GM04503 (cell line): ENCODE measurements around the gene FAM20B.
A peak's percentile ranks its signal among the peaks of the same experiment; 100 is the strongest.

Experiments
- DNase-seq: peaks from one replicate; pipeline ENCODE4 v3.0.0-alpha.2; 2012; ENCODE audit warnings: low read depth

Gene FAM20B

GRCh38 chr1:179048339-179049124 is 22.8 kb downstream of the FAM20B start:
- no peak for DNase-seq

- no peak for DNase-seq
These were observed 27.1 kb downstream of the FAM20B start for GRCh38 chr1:179052776-179053175.

GRCh38 chr1:179053486-179053885 is 27.8 kb downstream of the FAM20B start:
- DNase-seq: no peak

DNA sequence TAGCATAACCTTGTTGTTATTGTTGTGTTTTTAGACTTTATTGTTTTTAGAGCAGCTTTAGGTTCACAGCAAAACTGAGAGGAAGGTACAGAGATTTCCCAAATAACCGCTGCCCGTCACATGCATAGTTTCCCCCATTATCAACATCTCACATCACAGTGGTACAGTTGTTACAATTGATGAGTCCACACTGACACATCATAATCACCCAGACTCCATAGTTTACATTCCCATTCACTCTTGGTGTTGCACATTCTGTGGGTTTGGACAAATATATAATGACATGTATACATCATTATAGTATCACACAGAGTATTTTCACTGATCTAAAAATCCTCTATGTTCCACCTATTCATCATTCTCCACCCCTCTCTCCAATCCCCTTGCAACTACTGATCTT is 30.2 kb downstream of the FAM20B start:
- DNase-seq: no peak

DNA sequence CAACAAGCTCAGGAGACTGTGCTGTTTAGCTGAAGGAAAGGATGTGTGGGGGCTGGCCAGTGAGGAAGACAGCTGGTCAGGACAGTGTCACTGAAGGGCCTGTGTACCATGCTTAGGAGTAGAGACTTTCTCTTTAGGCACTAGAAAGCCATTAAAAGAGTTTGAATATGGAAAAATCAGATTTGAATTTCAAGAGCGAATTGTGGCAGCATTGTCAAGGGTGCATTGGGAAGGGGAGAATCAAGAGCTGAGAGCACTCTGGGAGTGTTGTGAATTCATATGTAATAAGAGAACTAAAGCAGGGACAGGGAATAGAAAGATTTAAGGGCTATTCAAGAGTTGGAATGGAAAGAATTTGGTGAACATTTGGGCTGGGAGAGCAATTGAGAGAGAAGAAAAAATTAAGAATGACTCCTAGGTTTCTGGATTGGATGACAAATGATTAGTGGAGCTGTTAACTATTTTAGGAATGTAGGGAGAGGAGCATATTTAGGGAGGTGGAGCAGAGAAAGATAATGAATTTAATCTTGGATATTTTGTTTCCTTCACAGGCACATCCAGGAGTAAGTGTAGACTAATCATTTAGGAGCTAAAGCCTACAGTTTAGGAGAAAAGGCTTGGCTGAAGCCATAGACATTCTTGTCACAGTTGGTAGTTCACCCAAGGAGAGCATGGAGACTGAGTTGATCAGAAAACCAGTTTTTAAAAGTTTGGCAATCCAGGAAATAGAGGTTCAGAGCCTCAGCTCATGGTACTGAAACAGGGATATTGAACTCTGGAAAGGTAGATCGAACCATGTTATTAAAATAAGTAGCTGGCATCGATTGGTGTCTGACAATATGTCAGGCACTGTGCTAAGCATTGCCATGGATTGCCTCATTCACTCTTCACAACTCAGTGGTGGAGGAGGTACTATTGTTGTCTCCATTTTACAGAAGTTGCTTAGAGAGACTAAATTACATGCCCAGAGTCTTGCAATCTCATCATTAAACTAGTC is 33.1 kb downstream of the FAM20B start:
- peak; percentile 70 for DNase-seq

- no peak for DNase-seq
These were observed 35.9 kb downstream of the FAM20B start for GRCh38 chr1:179061360-179062282.

- DNase-seq: no peak
These were observed 40.8 kb downstream of the FAM20B start for GRCh38 chr1:179066471-179066870.

DNA sequence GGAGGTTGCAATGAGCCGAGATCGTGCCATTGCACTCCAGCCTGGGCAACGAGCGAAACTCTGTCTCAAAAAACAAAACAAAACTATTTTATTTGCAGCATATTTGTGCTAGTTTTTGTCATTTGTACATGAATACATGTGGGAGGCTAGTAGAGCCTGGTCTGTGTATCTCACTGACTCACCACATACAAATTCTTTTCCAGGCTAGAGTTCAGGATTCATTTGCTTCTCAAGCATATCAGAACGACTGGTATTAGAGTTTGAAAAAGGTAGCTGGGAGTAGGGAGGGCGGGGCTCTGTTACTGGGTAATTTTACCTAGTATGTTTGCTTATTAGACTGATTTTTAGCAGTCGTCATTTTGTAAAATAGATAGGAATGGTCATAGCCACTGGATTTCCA is 51.7 kb downstream of the FAM20B start:
- DNase-seq: no peak

DNA sequence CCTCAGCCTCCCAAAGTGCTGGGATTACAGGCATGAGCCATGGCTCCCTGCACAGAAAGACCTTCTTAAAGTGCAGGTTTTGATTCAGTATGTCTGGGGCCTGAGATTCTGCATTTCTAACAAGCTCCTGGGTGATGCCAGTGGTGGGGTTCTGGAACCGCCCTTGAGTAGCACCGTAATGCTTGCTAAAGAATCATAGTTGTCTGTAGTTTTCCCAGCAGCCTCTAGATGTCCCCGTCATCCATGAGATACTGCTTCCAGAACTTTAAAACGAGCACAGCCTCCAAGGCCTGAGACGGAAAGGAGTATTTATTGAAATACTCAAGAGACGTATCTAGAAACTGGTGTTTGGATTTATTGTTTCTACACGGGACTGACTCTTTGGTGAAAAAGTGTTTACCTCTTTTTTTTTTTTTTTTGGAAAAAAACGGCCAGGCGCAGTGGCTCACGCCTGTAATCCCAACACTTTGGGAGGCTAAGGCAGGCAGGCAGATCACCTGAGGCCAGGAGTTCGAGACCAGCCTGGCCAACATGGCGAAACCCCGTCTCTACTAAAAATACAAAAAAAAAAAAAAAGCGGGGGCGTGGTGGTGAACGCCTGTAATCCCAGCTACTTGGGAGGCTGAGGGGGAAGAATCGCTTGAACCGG is 53.5 kb downstream of the FAM20B start:
- no peak for DNase-seq

DNA sequence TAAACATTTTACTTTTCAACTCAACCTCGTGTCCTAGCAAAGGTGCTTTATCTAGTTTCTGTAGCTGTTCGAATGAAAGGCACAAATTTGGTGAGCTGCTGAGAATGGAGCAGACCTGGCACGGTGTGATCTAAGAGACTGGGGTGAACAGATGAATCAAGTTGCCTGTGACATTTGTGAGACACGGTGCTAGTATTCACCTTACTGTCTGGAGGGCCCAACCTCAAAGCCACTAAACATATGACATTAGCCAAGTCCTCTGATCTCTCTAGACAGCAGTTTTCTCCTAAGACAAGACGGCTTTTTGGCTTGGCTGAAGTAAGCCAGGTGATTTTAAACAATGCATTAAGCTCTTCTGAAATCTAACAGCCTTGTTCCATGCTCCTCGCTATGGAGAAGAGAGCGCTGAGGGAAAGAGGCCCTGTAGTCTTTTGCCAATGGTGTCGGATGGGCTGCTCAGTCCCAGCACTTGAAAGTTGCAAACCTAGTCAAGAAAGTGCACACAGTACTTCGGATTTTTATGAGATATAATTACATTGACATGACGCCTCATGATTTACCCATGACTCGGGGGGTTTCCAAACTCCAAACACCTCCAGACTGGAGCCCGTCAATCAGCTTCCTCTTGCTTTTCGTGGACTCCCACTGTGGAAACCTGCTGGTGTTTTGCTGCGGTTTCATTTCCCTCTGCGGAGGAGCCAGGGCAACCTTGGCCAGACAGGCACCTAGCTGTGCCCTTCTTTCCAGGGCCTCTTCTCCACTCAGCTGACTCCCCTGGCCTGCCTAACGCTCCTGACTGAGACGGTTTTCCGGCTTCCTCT is 55.4 kb downstream of the FAM20B start:
- DNase-seq: no peak

GRCh38 chr1:179081687-179082332 is 56.1 kb downstream of the FAM20B start, which contains the start of gene TOR3A:
Gene TOR3A, plus strand, starts transcription at chr1:179082070. Its CDS starts 59 bp downstream, at chr1:179082129.
- DNase-seq: no peak

DNA sequence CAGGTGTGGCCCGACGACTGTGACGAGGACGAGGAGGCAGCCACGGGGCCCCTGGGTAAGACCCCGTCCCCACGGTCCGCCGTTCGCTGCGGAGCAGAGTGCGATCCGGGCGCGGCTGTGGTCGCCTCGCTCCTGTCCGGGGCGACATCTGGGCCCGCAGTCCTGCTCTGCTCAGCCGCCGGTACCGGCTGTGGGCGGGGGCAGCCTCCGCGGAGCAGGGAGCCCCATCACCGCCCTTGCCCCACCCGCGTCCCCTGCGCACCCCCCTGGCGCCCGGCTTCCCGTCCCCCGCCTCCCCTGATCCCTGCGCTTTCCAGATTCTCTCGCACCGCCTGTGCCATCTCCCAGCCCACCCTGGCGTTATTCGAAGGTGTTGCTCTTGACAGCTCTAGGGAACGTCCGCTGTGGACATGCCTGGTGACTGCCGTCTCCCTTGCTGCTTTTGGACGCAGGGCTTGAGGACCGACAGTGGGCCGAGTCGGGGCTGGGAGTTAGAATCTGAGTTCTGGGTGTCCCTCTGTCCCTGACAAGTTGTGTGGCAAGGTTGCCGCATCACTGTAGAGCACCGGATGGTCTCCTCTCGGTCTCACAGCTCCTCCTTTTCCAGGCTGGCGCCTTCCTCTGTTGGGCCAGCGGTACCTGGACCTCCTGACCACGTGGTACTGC is 56.8 kb downstream of the FAM20B start:
- DNase-seq: no peak

- DNase-seq: no peak
These were observed 57.3 kb downstream of the FAM20B start for GRCh38 chr1:179082999-179083335.

GRCh38 chr1:179083533-179083932 is 57.8 kb downstream of the FAM20B start:
- DNase-seq: no peak

DNA sequence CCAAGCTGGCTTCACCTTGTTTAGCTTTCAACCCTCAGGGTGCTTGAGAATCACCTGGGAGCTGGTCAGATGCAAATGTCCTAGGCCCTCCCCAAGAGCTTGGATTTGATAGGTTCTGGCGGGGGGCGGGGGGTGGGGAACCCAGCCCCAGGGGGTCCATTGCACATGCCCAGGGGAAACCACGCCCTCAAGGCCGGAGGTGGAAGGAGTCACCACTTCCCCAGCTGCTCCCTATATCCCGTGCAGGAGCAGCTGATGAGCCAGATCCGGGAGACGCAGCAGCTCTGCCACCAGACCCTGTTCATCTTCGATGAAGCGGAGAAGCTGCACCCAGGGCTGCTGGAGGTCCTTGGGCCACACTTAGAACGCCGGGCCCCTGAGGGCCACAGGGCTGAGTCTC is 62.0 kb downstream of the FAM20B start:
- DNase-seq: no peak

GRCh38 chr1:179089827-179090482 is 64.3 kb downstream of the FAM20B start:
- no peak for DNase-seq

- no peak for DNase-seq
These were observed 64.8 kb downstream of the FAM20B start for GRCh38 chr1:179090522-179090921.

DNA sequence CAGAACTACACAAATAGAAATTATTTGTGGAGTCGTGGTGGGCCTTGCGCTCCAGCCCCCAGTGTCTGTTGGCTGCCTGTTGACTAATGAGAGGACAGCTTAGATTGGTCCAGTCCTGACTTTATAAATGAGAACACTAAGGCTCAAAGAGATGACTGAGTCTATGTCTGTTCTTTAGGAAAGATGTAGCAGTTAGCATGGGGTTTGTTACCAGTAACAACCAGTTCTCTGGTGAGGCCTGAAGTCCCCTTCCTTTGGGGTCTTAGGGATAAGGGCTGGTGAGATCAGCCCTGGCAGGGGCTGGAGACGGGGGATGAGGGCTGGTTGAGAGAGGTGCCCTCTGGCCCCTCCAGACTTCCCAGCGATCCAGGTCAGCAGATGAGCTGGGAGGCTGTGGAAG is 65.2 kb downstream of the FAM20B start:
- DNase-seq: no peak

GRCh38 chr1:179091691-179092165 is 66.0 kb downstream of the FAM20B start:
- DNase-seq: peak; percentile 47
